ENCODE results near the gene CTSV. TPM values are rescaled to one million over a fixed set of nuclear protein-coding genes. Genes with fewer than 3 reads are reported as not detected.
A peak's percentile ranks its signal among the peaks of the same experiment; 100 is the strongest.
"Not testable (repeated sequence)": the region's sequence is repeated elsewhere in the genome, so short reads cannot be mapped to it uniquely, and the experiment has no call there.

Gene CTSV
- total RNA-seq, 2 donors from 2014 or later = 4.8 to 6.0 TPM

GRCh38 chr9:97052735-97053134 lies 13.8 kb upstream of the CTSV start:
- TF ChIP-seq, protein P1, sequence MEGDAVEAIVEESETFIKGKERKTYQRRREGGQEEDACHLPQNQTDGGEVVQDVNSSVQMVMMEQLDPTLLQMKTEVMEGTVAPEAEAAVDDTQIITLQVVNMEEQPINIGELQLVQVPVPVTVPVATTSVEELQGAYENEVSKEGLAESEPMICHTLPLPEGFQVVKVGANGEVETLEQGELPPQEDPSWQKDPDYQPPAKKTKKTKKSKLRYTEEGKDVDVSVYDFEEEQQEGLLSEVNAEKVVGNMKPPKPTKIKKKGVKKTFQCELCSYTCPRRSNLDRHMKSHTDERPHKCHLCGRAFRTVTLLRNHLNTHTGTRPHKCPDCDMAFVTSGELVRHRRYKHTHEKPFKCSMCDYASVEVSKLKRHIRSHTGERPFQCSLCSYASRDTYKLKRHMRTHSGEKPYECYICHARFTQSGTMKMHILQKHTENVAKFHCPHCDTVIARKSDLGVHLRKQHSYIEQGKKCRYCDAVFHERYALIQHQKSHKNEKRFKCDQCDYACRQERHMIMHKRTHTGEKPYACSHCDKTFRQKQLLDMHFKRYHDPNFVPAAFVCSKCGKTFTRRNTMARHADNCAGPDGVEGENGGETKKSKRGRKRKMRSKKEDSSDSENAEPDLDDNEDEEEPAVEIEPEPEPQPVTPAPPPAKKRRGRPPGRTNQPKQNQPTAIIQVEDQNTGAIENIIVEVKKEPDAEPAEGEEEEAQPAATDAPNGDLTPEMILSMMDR (IDR thresholded peaks at IDR 0.05) = no peak
- no peak overlapping the region for H3K9ac ChIP-seq (ENCODE audit: low read depth in 2 of 2, low read length in 2 of 2)
- H3K4me1 ChIP-seq = no peaks in the 10 kb centered on the region
- no peak for DNase-seq
- no peaks in the 10 kb centered on the region for H3K36me3 ChIP-seq
- H3K27ac ChIP-seq = no peak overlapping the region
- intact Hi-C loops (cut with DNase I) = no loop called here
- no peaks in the 10 kb centered on the region for H3K27me3 ChIP-seq
- no peaks in the 10 kb centered on the region for H3K9me3 ChIP-seq
- no peak overlapping the region for H3K4me3 ChIP-seq

- Histone ChIP-seq H3K9me3 (no peaks in the 10 kb centered on the region), H3K9ac (ENCODE audit: low read depth in 2 of 2, low read length in 2 of 2) (no peak overlapping the region), H3K4me3 (no peak overlapping the region), H3K27me3 (no peaks in the 10 kb centered on the region), H3K4me1 (no peaks in the 10 kb centered on the region), H3K36me3 (no peaks in the 10 kb centered on the region), H3K27ac (no peak overlapping the region)
- peak; percentile 77 for DNase-seq
- TF ChIP-seq, protein P1 (IDR thresholded peaks at IDR 0.05) = no peak
- intact Hi-C loops (cut with DNase I) = no loop called here
Observed at GRCh38 chr9:97046228-97046627, 7.3 kb upstream of the CTSV start.

GRCh38 chr9:97045300-97045699 lies 6.4 kb upstream of the CTSV start:
- Histone ChIP-seq H3K36me3 (no peaks in the 10 kb centered on the region), H3K27me3 (no peaks in the 10 kb centered on the region), H3K9me3 (no peaks in the 10 kb centered on the region), H3K27ac (no peak overlapping the region), H3K9ac (ENCODE audit: low read depth in 2 of 2, low read length in 2 of 2) (no peak overlapping the region), H3K4me1 (no peaks in the 10 kb centered on the region), H3K4me3 (no peak overlapping the region)
- TF ChIP-seq, protein P1 (IDR thresholded peaks at IDR 0.05) = no peak
- intact Hi-C loops (cut with DNase I) = no loop called here
- DNase-seq = no peak

DNA sequence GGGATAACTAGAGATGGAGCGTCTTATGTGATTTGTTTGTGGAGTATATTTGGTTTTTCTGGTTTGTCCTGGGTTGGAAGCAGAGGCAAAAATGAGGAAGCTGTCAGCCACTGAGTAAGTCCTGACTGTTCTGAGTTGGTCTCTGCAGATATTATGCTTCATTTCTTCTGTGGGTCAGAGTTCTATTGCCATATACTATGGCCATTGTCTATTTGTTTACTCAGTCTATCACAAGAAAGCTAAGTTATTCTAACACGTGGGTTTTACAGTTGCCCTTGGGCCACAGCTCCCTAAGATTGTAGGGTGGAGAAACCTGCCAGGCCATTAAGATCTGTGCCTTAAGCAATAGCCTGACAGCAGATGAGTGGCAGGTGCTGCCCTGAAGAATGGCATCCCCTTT lies 3.0 kb upstream of the CTSV start:
- intact Hi-C loops (cut with DNase I) = no loop called here
- peak overlapping the region; percentile 61 for H3K27ac ChIP-seq
- H3K4me1 ChIP-seq = peaks cover 4% of the 10 kb centered on the region
- DNase-seq = peak; percentile 64
- H3K36me3 ChIP-seq = no peaks in the 10 kb centered on the region
- no peak overlapping the region for H3K4me3 ChIP-seq
- H3K27me3 ChIP-seq = no peaks in the 10 kb centered on the region
- TF ChIP-seq, protein P1 (IDR thresholded peaks at IDR 0.05) = no peak
- H3K9ac ChIP-seq (ENCODE audit: low read depth in 2 of 2, low read length in 2 of 2) = no peak overlapping the region
- no peaks in the 10 kb centered on the region for H3K9me3 ChIP-seq

DNA sequence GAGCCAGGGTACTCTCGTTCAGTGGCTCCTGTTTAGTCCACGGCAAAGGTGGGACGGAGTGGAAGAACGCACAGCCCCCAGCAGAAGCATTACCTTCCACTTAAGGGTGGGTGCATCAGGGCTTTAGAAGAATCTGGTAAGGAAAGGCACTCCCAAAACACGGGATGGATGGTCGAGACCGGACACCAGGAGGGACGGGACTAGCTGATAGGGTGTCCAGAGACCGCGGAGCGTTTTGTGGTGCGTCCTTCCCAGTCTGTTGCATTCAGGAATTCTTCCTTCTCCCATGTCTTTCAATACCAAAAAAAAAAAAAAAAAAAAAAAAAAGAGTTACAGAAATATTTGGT lies 545 bp upstream of the CTSV start:
- Histone ChIP-seq H3K4me1 (peaks cover 4% of the 10 kb centered on the region), H3K9me3 (no peaks in the 10 kb centered on the region), H3K4me3 (peak overlapping the region; percentile 50), H3K27me3 (no peaks in the 10 kb centered on the region), H3K36me3 (no peaks in the 10 kb centered on the region), H3K9ac (ENCODE audit: low read depth in 2 of 2, low read length in 2 of 2) (peak overlapping the region; percentile 61 to 78), H3K27ac (no peak overlapping the region)
- intact Hi-C loops (cut with DNase I) = no loop called here
- DNase-seq = peak; percentile 32
- TF ChIP-seq, protein P1 (IDR thresholded peaks at IDR 0.05) = no peak

DNA sequence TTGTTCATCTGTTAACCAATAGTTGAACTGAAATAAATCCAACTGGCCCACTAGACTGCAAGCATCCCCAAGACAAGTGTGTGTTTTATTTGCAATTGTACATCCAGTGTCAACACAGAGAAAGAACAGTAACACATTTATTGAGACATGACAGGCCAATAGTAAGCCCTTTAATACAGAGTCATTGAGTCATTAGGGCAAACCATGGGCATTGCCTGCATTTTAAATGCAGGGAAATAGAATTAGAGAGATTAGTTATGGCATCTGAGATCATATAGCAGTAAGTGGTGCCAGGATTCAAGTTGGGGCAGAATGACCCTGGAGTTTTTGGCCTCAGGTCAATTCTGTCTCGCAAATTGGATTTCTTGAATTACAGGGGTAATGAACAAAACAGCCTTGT lies 15.4 kb downstream of the CTSV start:
- H3K9me3 ChIP-seq; H3K9ac ChIP-seq (ENCODE audit: low read depth in 2 of 2, low read length in 2 of 2); H3K36me3 ChIP-seq; DNase-seq; H3K4me3 ChIP-seq; H3K27me3 ChIP-seq; H3K27ac ChIP-seq; intact Hi-C loops (cut with DNase I); H3K4me1 ChIP-seq: not testable (repeated sequence)

DNA sequence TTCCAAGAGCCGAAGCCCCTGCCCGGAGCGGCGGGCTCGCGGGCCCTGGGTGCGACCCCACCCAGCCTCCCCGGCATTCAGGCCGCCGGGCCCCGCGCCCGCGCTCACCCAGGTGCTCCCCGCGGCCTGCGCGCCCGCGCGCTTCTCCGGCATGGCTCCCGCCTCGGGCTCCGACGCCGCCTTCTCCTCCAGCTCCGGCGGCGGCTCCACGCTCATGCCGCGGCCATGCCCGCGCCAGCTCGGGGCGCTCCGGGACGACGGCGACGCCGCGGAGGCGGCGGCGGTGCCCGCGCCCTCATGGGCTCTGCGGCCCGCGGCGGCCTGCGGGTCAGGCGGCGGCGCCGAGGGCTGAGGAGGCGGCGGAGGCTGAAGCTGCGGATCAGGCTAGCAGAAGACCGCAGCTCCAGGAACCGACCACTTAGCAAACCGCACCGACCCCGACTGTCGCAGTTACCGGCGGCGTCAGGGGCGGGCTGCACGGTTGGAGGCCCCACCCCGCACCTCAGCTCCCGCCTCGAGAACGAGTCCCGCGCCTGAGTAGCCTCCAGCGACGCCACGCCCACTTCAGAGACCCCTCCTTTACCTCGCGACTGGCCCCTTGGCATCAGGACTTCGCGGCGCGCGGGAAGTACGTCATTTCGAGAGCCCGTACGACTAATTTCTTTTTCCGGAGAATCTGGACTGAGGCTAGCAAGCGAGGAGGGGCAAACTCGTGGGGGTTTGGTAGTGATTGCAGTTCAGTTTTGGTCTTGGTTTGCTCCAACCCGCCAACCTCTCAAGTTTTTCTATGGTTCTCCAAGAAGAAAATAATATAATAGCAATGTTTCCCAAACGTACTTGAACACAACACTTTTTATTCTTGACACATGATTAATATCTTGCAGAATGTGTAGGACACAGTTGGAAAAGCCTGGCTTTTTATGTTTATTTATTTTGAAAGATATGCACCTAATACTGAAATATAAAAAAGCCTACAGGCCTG lies 25.5 kb downstream of the CTSV start:
- H3K4me1 ChIP-seq; H3K36me3 ChIP-seq; H3K27me3 ChIP-seq; H3K9me3 ChIP-seq; intact Hi-C loops (cut with DNase I): not testable (repeated sequence)
- peak; percentile 79 for DNase-seq
- Histone ChIP-seq H3K27ac (peak overlapping the region; percentile 77), H3K4me3 (peak overlapping the region; percentile 51), H3K9ac (ENCODE audit: low read depth in 2 of 2, low read length in 2 of 2) (peak overlapping the region in 1 of 2 donors; percentile 43)

GRCh38 chr9:97012617-97013016 lies 26.3 kb downstream of the CTSV start:
- intact Hi-C loops (cut with DNase I); H3K4me1 ChIP-seq; H3K9ac ChIP-seq (ENCODE audit: low read depth in 2 of 2, low read length in 2 of 2); H3K9me3 ChIP-seq; H3K36me3 ChIP-seq; H3K27me3 ChIP-seq: not testable (repeated sequence)
- Histone ChIP-seq H3K27ac (peak overlapping the region; percentile 77), H3K4me3 (peak overlapping the region; percentile 51)
- peak; percentile 18 for DNase-seq

All from colonic mucosa (tissue), 4 donors.